ENCODE results near the gene LRIG1. TPM values are rescaled to one million over a fixed set of nuclear protein-coding genes. Genes with fewer than 3 reads are reported as not detected.

Gene LRIG1
- total and polyA plus RNA-seq, 10 of the 15 experiments (the other 5 are each of a cell fraction or from before 2014, with no cell fraction given) = 0.84 to 16.4 (median 8.1) TPM

DNA sequence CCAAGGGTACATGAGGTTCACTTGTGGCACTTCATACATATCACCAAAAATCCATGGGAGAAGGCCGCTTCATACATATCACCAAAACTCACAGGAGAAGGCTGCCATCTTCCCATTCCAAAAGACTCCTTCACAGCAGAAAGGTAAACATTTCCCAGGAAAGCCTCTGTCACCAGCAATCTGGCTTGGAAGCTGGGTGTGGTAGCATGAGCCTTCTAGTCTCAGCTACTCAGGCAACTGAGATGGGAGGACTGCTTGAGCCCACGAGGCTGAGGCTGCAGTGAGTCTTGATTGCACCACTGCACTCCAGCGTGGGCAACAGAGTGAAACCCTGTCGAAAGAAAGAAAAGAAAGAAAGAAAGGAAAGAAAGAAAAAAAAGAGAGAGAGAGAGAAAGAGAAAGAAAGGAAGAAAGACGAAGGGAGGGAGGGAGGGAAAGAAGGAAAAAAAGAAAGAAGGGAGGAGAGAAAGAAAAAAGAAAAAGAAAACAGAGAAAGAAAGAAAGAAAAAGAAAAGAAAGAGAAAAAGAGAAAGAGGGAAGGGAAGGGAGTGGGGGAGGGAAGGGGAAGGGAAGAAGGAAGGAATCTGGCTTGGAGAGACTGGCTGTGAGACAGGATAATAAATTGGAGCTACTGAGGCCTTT lies 7.2 kb downstream of the LRIG1 start:
- in situ Hi-C loops (cut with MboI) = no loop called here
- no peaks in the 10 kb centered on the region for H3K36me3 ChIP-seq (ENCODE audit: control insufficient read depth in 2 of 2, insufficient read depth in 2 of 2, low read length in 1 of 2)
- no peaks in the 10 kb centered on the region for H4K20me1 ChIP-seq (ENCODE audit: control insufficient read depth, insufficient read depth)
- no peak overlapping the region for H3K27ac ChIP-seq (ENCODE audit: control insufficient read depth, insufficient read depth)
- FAIRE-seq = no peak
- no peaks in the 10 kb centered on the region; the same call in 1 of the 2 replicates for H3K79me2 ChIP-seq (ENCODE audit: control insufficient read depth, insufficient read depth, low read length)
- H3K4me3 ChIP-seq = no peak overlapping the region
- H3K9me3 ChIP-seq (replicated peaks; ENCODE audit: control insufficient read depth, insufficient read depth, low read length) = no peaks in the 10 kb centered on the region
- POLR2A ChIA-PET = interaction anchor here (1.1 kb wide), 1 partner anchor 12 kb away, joined by 3 read pairs; no protein-coding TSS in a partner anchor
- peaks cover 20% of the 10 kb centered on the region for H3K4me1 ChIP-seq (ENCODE audit: control insufficient read depth, insufficient read depth, low read length)
- RAD21 ChIA-PET (ENCODE audit: unreplicated experiment) = interaction anchor here (0.9 kb wide), 1 partner anchor 13 kb away, joined by 3 read pairs; no protein-coding TSS in a partner anchor
- BruUV-seq (replicated peaks) = no TSS peak
- CTCF ChIA-PET = interaction anchor here (1.0 kb wide), 1 partner anchor 10 kb away, joined by 3 read pairs; no protein-coding TSS in a partner anchor
- intact Hi-C loops (cut with micrococcal nuclease; ENCODE audit: unreplicated experiment) = no loop called here
- no peaks in the 10 kb centered on the region for H3K27me3 ChIP-seq (replicated peaks in 1 of 2; ENCODE audit: control insufficient read depth in 2 of 2, insufficient read depth in 2 of 2, low read length in 1 of 2)
- no peak for DNase-seq (ENCODE audit: low read depth, low spot score)
- no peak for ATAC-seq
- no peak overlapping the region for H3K4me2 ChIP-seq (ENCODE audit: control insufficient read depth, insufficient read depth)
- SMC1A ChIA-PET (ENCODE audit: uncharacterized antibody, unreplicated experiment) = interaction anchor here (1.8 kb wide), 1 partner anchor 24 kb away, joined by 8 read pairs; no protein-coding TSS in a partner anchor
- WGBS (ENCODE audit: insufficient coverage, insufficient replicate concordance, low lambda C conversion rate, missing lambda C conversion rate) = 31% methylated on average over 4 of the region's 5 CpGs
- TF ChIP-seq YY1 (IDR thresholded peaks at IDR 0.05; ENCODE audit: low read depth, low read length) = no peak
- no peak for TF ChIP-seq HCFC1 (IDR thresholded peaks at IDR 0.05; ENCODE audit: low read length)
- no peak for TF ChIP-seq SUZ12 (IDR thresholded peaks at IDR 0.05; ENCODE audit: unreplicated experiment)
- TF ChIP-seq STAT3 (IDR thresholded peaks at IDR 0.05; ENCODE audit: low read depth, low read length) = no peak
- no peak for TF ChIP-seq POU2F2 (IDR thresholded peaks at IDR 0.05; ENCODE audit: borderline replicate concordance, low read depth, low read length)
- no peak for TF ChIP-seq IKZF2 (IDR thresholded peaks at IDR 0.05)
- no peak for TF ChIP-seq RELB (IDR thresholded peaks at IDR 0.05; ENCODE audit: low read depth)
- TF ChIP-seq SPI1 (IDR thresholded peaks at IDR 0.05; ENCODE audit: borderline replicate concordance, insufficient read depth, low read depth, low read length) = no peak
- no peak for TF ChIP-seq ETV6 (conservative IDR thresholded peaks at IDR 0.05 in 1 of 2, IDR thresholded peaks at IDR 0.05 in 1 of 2; ENCODE audit: borderline replicate concordance in 1 of 2, low read depth in 1 of 2)
- TF ChIP-seq CUX1 (IDR thresholded peaks at IDR 0.05; ENCODE audit: insufficient replicate concordance, low read depth, low read length) = no peak
- no peak overlapping the region for H3K9ac ChIP-seq (ENCODE audit: control insufficient read depth, insufficient read depth, low read length)
- no peak overlapping the region for H2AFZ ChIP-seq (ENCODE audit: control insufficient read depth, low read depth, low read length)
